Prostate gland (tissue), 2 donors: Measurements from ENCODE around the gene SLC16A11.

ENCODE experiments used
- CTCF ChIP-seq, 4 experiments: fragments of 200-600 bp in 2 of 4; fragments of 450-650 bp in 2 of 4; sonication (generic) in 2 of 4; IDR thresholded peaks; 1 replicate in 3 of 4; 2 replicates in 1 of 4; pipeline ENCODE4 v1.5.1; 2016 to 2019; ENCODE audit warnings: antibody characterized with exemption in 4 of 4, mild to moderate bottlenecking in 2 of 4, moderate library complexity in 2 of 4
- POLR2A ChIP-seq: fragments of 450-650 bp; IDR thresholded peaks from one replicate; pipeline ENCODE4 v1.6.1; 2016; ENCODE audit warnings: antibody characterized with exemption, mild to moderate bottlenecking
- POLR2AphosphoS5 ChIP-seq: sonication (generic); formaldehyde crosslinking; IDR thresholded peaks from one replicate; pipeline ENCODE4 v1.6.1; 2017; ENCODE audit warnings: antibody characterized with exemption

GRCh38 chr17:6995500-6996255 is 48.2 kb downstream of the SLC16A11 start, which contains the start of gene ALOX12:
- TF ChIP-seq CTCF (IDR thresholded peaks at IDR 0.05) = no peak
- peak; percentile 55 for TF ChIP-seq POLR2A
- no peak for TF ChIP-seq POLR2AphosphoS5
